Activated CD4-positive, alpha-beta T cell treated with anti-CD3 and anti-CD28 coated beads, Interleukin-2, amount 50 U/mL, for 48 hours (primary cell): Measurements from ENCODE around the gene EPDR1.

Experiments used
- DNase-seq, 2 experiments: peaks; one replicate each; pipeline ENCODE4 v3.0.0-alpha.2; 2020

Gene EPDR1

DNA sequence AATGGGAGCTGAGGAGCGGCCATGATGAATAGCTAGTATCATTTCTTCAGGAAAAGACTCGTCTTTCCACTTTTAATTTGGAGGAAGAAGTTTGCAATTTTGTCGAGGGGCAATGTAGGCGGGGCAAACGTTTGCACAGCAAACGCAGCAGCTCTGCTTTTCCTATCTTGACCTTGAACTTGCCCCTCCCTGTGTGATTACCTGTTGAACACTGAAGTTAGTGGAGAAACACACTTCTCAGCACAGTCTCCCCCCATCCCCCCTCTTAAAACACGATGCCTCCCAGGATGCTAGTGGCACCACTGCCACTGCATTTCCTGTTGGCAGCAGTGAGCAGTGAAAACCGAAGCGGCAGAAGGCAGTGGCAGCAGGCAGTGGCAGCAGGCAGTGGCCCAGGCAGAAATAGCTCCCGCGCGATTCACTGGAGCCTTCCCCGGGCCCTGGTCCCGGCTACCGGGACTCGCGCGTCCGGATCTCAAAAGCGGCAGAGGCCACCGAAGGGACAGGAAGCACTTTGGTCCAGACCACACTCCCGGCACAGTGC, at the start of gene EPDR1:
TSS of gene EPDR1 (plus strand) at position 336 of the 544 bp plus-strand sequence. CDS start 300 bp downstream, outside the sequence.
- peak in 1 of 2 experiments; percentile 33 for DNase-seq

DNA sequence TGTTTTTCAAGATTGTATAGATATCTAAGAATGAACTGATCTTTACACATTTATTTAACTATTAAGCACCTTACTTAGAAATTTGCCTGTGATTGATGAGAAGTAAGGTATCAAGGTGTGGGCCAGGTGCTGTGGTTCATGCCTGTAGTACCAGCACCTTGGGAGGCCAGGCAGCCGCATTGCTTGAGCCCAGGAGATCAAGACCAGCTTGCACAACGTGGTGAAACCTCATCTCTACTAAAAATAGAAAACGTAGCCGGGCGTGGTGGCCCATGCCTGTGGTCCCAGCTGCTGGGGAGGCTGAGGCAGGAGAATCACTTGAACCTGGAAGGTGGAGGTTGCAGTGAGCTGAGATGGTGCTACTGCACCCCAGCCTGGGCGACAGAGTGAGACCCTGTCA, 38.4 kb upstream of the EPDR1 start:
- DNase-seq, result no peak

DNA sequence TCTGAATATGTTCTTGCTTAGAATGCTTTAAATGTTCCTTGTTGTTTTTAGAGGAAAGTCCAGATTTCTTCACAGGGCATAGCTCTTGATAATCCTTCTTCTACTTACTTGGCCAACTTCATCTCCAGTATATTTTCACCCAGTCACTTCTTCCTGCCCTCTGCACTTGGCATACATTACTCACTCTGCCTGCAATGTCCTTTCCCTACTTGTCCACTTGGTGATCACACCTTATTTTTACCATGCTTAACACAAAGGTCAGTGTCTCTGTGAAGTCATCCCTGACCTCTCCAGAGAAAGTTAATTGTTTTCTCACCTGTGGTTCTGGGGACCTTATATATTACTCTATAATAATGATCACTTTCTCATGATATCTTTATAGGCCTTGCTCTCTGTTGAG, 27.1 kb upstream of the EPDR1 start:
- no peak for DNase-seq

DNA sequence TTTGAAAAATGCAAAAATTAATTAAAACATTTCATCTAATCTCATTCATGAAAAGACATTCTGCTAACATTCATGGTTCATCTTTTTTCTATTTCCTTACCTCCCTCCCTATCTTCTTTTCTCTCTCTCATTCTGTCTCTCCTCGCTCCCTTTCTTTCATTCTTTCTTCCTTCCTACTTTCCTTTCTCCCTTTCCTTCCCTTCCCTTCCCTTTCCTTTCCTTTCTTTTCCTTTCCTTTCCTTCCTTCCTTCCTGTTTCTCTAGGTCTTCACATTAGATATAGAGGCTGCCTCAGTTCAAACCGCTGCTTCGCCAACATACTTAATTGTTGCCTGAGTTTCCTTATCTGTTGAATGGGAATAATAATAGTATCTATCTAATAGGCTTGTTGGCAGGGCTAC, 25.8 kb upstream of the EPDR1 start:
- no peak for DNase-seq

DNA sequence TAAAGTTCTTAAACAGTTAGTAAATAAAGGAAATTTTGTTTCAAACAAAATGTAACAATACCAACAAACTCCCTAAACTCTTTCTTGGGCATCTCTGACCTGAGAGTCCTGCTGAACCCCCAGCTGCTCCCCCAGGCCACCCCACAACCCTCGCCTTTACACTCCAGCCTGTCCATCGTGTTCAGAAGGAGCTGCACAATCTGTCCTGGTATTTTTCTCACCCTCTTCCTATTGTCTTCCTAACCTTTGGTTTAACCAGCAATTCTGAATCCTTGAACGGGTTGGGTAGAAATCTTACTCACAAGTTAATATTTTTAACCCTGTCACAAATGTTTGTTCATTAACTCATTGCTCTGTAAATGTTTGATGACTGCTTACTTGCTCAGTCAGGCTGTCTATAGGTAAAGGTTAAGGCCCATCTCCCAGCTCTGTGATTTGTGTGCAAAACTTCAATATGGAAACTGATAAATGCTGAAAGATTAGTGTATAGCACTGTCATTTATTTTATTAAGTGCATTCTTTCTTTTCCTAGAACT, 20.7 kb upstream of the EPDR1 start:
- DNase-seq, result no peak

DNA sequence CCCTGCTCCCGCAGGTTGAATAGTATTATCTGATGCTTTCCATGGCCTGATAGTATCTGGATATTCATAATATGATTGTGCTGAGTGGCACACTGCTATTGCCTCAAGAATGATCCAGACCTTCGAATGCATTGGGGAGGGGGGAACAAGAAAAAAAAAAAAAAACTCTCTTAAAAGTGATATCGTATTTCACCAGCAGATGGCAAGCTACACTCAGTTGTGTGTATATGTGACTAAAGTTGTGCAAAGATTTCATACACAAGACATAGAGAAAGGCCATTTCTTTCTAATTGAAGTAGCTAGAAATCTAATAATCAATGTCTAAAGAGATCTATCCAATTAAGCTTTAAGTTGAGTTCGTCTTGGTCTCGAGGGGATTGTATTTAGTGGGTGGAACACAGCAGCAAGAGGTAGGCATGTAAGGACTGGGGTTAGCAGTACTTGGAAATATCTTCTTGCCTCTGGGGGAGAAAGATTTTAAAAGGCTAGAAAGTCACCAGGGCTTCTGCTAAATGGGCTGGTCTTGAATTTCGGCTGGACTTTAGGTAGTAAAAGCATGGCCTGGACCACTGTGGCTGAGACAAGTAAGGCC, 19.1 kb upstream of the EPDR1 start:
- no peak for DNase-seq

DNA sequence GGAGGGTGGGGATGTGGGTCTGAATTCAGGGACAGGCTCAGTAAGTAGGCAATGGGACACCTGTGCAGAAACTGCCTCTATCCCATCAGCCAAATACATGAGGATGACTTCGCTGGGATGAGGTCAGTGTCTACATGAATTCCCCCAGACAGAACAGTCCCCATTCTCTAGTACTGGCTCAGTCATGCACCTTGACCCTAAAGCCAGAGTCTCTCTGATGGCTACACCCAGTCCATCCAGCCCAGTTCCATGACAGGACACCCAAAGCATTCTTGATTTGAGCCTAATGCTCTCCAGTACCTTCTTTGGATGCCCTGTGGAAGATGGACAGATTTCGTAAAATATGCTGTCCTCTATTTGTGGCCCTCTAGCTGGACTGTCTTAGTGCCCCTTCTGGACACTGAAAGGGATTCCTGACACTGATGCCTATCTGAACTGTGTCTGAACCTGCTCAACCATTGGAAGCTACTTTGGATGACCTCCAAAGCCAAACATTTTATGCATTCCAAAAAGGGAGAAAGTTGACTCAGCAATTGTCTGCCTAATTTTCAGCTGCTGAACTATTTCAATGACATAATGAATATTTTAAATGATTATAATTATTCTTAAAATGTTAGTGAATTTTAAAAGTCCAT, 18.4 kb upstream of the EPDR1 start:
- no peak for DNase-seq

DNA sequence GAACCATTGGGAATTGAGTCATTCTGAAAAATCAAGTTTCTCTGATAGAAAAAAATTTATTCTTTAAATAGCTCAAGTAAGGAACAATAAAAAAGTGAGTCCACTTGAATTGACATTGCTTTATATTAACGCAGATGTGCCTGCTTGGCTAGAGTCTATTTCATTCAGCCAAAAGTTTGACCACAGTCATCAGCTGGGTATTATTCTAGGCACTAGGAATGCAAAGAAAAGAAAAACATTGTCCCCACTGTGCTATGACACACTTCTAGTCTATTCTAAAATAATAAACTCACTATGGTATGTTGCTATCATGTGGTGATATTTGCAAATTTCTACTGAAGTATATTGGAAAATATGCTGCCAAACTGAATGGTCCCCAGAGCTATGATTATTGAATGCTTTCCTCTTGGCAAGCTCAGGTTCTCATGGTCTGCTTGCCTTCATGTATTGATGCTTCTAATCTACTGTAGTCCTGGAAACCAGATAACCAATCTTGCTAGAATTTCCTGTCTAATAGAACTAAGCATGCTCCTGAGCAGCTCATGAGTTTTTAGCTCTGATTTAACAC, 12.1 kb upstream of the EPDR1 start:
- DNase-seq, result no peak

DNA sequence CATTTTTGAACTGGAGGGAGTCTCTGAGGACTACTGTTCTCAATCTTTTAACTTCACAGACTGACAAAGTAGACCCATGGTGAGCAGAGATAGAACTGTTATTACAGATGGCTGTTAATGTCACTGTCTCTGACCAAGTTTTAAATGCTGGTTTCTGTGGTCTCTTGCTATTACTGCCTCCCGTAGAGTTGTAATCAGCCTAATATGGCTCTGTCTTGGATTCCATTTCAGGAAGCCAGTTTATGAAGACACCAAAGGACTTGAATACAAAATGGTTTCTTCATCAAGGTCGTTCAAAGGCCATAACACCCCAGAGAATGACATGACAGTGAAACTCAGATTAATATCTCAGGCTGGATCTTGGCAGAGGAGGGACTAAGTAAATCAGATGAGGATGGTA, 7.7 kb upstream of the EPDR1 start:
- no peak for DNase-seq

DNA sequence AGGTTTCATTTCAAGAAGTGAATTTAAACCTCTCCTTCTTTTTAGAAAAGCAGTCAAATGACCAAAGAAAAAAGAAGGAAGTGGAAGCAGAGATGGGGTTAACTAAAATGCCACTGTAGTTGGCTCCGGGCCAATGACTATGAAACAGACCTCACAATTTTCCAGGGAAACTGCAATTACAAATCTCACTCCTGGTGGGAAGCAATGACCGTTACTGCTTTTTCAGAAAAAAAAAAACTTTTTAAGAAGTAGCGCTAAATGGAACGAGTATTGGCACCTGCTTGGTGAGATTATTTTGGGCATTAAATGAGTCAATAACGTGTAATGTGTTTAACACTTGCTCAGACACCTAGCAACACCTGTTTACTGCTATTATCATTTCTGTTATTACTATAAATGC, 5.0 kb upstream of the EPDR1 start:
- no peak for DNase-seq

DNA sequence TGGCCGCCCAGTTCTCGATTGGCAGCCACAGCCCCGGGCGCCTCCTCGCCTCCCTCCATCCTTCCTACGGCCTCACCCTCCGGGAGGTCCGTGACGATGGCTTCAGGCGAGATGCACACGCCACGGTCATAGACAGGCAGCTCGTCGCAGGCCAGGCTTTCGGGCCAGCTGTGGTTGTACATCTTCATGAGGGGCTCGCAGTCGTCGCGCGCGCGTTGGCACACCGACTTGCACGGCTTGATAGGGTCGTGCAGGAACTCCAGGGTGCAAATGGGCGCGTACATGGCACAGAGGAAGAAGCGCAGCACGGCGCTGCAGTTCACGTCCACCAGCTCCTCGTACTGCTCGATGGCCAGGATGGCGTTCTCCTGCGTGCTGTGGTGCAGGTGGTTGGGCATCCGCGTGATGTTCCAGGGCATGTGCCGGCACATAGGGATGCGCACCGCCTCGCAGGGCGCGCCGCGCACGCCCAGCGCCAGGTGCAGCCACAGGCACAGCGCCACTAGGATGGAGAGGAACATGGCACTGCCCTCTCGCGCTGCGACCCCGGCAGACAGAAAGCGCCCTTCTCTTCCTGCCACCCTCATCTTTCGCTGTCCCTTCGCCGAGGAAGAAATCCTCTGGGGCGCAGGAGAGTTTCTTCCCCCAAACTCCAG, 4.3 kb upstream of the EPDR1 start:
- DNase-seq, result no peak

DNA sequence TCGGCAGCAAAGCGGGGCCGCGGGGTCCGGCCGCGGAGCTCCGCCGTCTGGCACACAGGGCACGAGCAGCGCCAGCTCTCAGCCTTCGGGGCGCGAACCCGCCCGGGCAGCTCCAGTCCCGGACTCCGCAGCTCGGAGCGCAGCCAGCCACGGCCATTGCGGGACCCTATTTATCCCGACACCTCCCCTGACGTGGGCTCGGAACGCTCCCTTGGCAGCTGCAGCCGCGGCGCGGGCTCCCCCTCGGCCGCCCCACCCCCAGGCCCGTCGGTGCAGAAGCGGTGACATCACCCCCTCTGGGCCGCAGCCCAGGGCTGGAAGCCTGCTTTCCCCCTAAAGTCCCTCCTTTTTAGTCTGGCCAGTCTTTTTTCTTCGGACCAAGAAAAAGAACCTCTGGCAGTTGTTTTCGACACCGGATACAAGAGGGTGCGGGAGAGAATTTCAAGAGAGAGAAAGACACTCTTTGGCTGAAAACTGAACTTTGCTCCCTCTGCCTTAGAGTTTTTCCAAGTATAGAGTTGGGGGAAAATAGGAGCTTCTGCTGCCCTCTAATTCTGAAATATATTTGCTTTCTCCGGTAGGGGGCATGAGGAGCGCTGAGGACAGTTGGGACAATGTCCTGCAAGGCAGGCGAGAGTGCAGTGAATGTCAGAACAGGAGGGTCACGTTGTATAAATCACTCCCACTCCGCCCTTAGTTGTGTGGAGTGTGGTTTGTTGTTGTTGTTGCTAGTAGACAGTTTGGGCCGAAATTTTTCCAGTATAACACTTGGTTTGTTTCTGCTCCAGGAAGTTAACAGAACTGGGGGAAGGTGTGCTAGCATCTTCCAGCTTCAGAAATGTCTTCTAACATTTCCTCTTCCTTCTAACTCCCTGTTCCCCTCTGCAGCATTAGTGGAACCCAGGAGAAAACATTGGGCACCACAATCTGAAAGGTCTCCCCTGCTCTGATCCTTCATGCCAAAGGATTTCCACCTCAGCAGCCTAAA, 3.5 kb upstream of the EPDR1 start, which contains the start of gene SFRP4:
TSS of gene SFRP4 (minus strand) at position 145 of the 988 bp plus-strand sequence. CDS start 280 bp downstream, outside the sequence.
- peak in 1 of 2 experiments; percentile 8 for DNase-seq

DNA sequence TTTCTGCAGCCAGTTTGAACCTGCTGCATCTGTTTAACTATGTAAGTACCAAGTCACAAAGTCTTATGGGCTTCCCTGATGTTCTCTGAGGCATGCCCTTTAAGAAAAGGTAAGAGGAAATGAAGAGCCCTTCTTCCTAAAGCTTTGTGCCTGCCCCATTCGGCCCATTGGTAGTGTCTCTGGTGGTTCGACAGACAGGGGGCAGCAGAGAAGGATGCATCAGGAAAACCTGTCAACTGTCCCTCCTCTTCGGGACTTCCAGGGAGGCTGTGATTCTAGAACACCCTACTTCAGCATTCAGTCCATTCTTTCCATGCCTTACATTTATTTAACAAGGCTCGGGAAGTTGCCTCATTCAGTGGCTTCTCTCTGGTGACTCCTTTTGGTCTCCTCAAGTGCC, 1.9 kb upstream of the EPDR1 start:
- DNase-seq, result no peak

DNA sequence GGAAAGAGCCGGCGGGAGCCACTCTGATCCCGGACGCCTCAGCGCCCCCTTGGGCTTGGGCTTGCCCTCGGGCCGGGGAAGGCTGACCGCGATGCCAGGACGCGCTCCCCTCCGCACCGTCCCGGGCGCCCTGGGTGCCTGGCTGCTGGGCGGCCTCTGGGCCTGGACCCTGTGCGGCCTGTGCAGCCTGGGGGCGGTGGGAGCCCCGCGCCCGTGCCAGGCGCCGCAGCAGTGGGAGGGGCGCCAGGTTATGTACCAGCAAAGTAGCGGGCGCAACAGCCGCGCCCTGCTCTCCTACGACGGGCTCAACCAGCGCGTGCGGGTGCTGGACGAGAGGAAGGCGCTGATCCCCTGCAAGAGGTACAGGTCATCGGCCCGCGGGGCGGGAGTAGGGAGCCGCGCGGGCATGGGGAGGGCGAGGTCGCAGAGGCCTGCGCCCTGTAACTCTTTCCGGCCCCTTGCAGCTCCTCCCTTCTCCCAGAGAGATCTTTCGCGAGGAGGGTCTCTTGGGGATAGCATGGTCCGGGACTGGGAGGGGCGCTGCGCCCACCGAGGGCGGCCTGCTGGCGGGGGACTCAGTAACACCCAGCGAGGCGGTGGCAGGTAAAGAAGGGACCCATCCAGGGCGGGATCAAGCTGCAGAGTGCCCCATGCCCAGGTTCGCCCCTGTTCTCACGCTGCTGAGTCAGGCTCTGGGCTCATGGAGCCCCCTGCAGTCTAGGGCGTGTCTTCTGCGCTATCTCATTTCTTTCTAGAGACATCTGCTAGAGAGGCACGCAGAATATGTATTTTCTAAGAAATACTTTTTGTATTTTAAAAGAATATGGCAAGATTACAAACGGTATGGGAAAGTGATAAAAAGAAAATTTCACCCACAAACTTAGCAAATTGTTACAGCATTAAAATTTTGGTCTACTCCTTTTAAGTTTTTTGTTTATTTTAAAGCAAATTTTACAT, 687 bp downstream of the EPDR1 start:
- DNase-seq, result peak in 1 of 2 experiments; percentile 10

DNA sequence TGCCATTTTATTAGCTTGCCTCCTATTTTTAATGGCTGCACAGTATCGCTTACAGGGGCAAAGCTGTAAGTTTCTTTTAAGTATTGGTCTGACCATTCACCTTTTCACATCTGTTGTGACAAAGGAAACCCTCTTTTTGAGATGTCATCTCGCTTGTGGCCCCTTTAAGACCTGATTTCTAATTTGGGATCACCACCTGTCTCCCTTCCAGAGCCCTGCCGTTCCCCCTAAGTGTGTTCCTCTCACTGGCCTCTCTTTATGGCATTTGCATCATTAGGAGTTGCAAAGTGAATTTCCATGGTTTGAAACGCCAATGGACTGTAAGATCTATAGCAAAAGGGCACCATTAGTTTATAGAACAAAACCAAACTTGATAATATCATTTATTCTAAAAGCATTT, 1.4 kb downstream of the EPDR1 start:
- DNase-seq, result no peak

DNA sequence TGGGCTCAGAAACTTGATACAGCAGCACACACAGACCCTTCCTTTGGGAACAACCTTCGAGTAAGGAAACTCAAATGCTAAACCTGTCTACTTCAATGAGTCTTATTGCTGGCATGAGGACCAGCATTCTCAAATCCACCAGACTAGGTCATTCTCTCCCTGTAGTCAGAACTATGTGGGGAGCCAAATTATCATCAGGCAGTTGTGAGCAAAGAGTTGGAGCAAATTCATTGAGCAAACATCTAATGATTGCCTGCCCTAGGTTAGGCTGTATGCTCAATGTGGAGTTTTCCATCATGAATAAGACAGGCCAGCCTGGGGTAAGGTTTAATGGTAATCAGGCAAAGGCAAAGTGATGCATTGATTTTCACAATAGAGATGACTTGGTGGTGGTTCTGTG, 3.6 kb downstream of the EPDR1 start:
- DNase-seq, result no peak

DNA sequence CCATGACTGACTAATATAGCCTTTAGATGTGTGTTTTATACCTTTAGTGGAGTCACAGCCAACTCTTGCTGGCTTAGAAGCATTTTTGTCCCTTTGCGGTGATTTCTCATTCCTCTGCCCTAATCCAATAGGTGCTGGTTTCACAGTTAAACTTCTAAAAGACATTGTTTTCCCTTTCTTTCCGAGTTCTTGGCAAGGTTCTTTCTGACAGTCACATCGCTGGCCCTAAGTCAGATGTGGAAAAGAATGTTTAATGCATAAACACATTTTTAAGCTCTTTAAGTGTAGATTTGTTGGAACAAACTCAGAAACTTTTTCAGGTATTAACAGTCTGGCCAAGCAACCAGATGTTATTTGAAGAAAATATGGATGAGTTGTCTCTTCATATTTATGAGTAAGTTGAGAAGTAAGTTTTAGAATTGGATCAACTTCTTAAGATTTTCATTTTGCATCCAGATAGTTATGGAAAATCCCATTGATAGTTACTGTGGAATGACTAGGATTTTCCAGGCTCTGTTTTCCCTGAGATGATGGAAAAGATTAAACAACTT, 4.1 kb downstream of the EPDR1 start:
- no peak for DNase-seq

DNA sequence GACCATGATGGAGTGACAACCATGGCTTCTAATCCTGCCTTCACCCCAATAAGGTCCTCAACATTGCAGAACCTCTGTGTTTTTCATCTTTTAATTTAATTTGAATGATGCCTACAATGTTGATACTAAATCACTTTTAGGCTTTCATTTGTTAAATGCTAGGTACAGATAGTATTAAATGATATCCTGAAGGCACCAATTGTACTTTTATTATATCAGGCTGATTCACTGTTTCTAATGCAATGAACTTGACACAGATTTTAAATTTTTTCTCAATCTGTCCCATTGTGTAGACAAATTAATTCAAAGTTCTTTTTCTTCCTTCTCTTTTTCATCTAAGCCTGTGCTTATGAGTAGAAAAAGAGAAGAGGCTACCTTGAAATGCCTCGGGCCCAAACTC, 5.2 kb downstream of the EPDR1 start:
- no peak for DNase-seq

DNA sequence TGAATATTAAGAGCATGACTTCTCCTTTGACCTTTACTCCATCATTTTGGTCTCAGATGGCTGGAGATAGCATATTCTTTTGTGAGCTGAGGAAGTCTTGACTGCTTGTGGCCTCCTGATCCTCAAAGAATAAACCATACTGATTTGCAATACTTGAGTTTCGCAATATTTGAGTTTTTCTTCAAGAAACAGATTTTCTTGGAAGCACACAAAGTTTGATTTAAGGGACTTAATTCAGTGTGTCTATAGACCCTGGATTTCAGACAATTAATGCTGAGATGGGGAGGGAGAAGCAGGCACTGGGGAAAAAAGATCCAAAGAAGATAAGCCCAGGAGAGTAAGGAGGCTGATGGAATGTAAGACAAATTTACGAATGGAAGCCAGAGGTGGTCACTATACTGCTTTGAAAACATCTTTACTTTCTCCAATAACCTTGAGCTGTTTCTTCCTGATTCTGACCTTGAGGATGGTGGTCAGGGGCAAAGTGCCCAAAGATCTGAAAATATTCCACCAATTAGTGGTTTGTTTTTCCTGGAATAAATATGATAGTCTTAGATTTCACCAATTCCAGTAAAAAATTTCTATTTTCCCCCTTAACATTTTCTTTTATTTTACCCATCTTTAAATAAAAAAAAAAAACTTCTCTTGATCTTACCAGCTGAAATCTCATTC, 7.5 kb downstream of the EPDR1 start:
- DNase-seq, result no peak

DNA sequence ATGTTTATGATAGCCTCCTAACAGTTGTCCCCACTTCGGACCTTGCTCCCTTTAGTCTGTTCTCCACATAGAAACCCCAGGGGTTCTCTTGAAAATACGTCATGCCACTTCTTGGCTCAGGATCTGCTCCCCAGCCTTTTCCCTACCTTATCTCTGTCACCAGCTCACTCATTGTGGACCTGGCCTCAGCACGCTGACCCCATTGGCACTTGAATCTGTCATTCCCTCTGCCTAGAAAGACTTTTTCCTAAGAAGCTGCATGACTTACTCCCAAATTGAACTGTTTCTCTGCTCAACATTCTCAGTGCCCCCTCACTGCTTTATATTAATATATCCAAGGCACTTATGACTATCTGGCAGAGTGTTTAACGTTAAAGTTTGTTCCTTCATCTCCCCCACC, 8.4 kb downstream of the EPDR1 start:
- no peak for DNase-seq
